ENCODE results near the gene C10orf95.

The C10orf95 gene

GRCh38 chr10:102421507-102421756, 29.9 kb downstream of the C10orf95 start:
- Histone ChIP-seq H3K36me3 (ENCODE audit: control insufficient read depth in 2 of 2, insufficient read depth in 1 of 2, low read length in 2 of 2) (peaks cover 0 to 32% of the 10 kb centered on the region in 2 experiments; a peak in 1 of 3 replicates), H3K27ac (ENCODE audit: extremely low read depth, low read depth, low read length) (peak overlapping the region; percentile 65; the same call in 1 of the 2 replicates), H3K4me1 (ENCODE audit: control insufficient read depth, insufficient read depth, low read length) (peaks cover 9% of the 10 kb centered on the region), H3K4me3 (ENCODE audit: low read depth, low read length) (peak overlapping the region; percentile 80), H3K9me3 (ENCODE audit: control insufficient read depth, insufficient read depth, low read depth, low read length) (no peaks in the 10 kb centered on the region)
- CTCF ChIA-PET, result interaction anchor here (0.9 to 5.6 kb wide), 12 partner anchors 10 to 191 kb away, joined by 3 to 57 read pairs (median 6); partner anchors contain the start of genes CUEDC2 and NFKB2
- POLR2A ChIA-PET, result interaction anchor here (0.8 to 5.2 kb wide), 20 partner anchors 9 to 270 kb away, joined by 3 to 42 read pairs (median 4); partner anchors contain the start of genes C10orf95 and CUEDC2
- TF ChIP-seq MYNN (tag by site-specific recombination; IDR thresholded peaks at IDR 0.05; ENCODE audit: borderline replicate concordance) (no peak), GLIS2 (tag by site-specific recombination; IDR thresholded peaks at IDR 0.05) (peak; percentile 76; the same call in 1 of the 2 replicates), ZNF138 (tag by site-specific recombination; IDR thresholded peaks at IDR 0.05; ENCODE audit: borderline replicate concordance) (no peak), GLI2 (tag by site-specific recombination; IDR thresholded peaks at IDR 0.05; ENCODE audit: borderline replicate concordance, low read depth) (no peak), ZNF76 (tag by site-specific recombination; IDR thresholded peaks at IDR 0.05; ENCODE audit: borderline replicate concordance, low read depth) (no peak), ZNF335 (tag by site-specific recombination; conservative IDR thresholded peaks at IDR 0.05) (peak; percentile 48)
- TF ChIP-seq, protein P1, sequence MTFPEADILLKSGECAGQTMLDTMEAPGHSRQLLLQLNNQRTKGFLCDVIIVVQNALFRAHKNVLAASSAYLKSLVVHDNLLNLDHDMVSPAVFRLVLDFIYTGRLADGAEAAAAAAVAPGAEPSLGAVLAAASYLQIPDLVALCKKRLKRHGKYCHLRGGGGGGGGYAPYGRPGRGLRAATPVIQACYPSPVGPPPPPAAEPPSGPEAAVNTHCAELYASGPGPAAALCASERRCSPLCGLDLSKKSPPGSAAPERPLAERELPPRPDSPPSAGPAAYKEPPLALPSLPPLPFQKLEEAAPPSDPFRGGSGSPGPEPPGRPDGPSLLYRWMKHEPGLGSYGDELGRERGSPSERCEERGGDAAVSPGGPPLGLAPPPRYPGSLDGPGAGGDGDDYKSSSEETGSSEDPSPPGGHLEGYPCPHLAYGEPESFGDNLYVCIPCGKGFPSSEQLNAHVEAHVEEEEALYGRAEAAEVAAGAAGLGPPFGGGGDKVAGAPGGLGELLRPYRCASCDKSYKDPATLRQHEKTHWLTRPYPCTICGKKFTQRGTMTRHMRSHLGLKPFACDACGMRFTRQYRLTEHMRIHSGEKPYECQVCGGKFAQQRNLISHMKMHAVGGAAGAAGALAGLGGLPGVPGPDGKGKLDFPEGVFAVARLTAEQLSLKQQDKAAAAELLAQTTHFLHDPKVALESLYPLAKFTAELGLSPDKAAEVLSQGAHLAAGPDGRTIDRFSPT (tag by site-specific recombination; IDR thresholded peaks at IDR 0.05), result peak; percentile 19; the same call in 1 of the 2 replicates

- Histone ChIP-seq H3K4me3 (ENCODE audit: low read depth, low read length) (peak within 1 kb of the TSS; percentile 80), H3K9me3 (ENCODE audit: control insufficient read depth, insufficient read depth, low read depth, low read length) (no peaks in the 10 kb centered on the region), H3K36me3 (ENCODE audit: control insufficient read depth in 2 of 2, insufficient read depth in 1 of 2, low read length in 2 of 2) (peaks cover 0 to 29% of the 10 kb centered on the region in 2 experiments; a peak in 1 of 3 replicates), H3K27ac (ENCODE audit: extremely low read depth, low read depth, low read length) (peak within 1 kb of the TSS; percentile 65), H3K4me1 (ENCODE audit: control insufficient read depth, insufficient read depth, low read length) (peaks cover 9% of the 10 kb centered on the region)
- ChIA-PET POLR2A (interaction anchor here (0.8 to 5.2 kb wide), 17 partner anchors 9 to 269 kb away, joined by 3 to 42 read pairs (median 5); partner anchors contain the start of genes C10orf95 and CUEDC2), CTCF (interaction anchor here (0.7 to 5.6 kb wide), 10 partner anchors 11 to 191 kb away, joined by 3 to 57 read pairs (median 8); partner anchors contain the start of genes CUEDC2 and NFKB2)
- TF ChIP-seq, protein P2, sequence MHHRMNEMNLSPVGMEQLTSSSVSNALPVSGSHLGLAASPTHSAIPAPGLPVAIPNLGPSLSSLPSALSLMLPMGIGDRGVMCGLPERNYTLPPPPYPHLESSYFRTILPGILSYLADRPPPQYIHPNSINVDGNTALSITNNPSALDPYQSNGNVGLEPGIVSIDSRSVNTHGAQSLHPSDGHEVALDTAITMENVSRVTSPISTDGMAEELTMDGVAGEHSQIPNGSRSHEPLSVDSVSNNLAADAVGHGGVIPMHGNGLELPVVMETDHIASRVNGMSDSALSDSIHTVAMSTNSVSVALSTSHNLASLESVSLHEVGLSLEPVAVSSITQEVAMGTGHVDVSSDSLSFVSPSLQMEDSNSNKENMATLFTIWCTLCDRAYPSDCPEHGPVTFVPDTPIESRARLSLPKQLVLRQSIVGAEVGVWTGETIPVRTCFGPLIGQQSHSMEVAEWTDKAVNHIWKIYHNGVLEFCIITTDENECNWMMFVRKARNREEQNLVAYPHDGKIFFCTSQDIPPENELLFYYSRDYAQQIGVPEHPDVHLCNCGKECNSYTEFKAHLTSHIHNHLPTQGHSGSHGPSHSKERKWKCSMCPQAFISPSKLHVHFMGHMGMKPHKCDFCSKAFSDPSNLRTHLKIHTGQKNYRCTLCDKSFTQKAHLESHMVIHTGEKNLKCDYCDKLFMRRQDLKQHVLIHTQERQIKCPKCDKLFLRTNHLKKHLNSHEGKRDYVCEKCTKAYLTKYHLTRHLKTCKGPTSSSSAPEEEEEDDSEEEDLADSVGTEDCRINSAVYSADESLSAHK (tag by site-specific recombination; IDR thresholded peaks at IDR 0.05), result peak; percentile 41
- peak; percentile 64; the same call in 1 of the 2 replicates for TF ChIP-seq ZBTB21 (tag by site-specific recombination; IDR thresholded peaks at IDR 0.05)
- TF ChIP-seq ZNF571 (tag by site-specific recombination; IDR thresholded peaks at IDR 0.05), result no peak
- TF ChIP-seq ZSCAN18 (tag by site-specific recombination; IDR thresholded peaks at IDR 0.05), result peak; percentile 87
- TF ChIP-seq, protein P3, sequence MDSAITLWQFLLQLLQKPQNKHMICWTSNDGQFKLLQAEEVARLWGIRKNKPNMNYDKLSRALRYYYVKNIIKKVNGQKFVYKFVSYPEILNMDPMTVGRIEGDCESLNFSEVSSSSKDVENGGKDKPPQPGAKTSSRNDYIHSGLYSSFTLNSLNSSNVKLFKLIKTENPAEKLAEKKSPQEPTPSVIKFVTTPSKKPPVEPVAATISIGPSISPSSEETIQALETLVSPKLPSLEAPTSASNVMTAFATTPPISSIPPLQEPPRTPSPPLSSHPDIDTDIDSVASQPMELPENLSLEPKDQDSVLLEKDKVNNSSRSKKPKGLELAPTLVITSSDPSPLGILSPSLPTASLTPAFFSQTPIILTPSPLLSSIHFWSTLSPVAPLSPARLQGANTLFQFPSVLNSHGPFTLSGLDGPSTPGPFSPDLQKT (IDR thresholded peaks at IDR 0.05; ENCODE audit: borderline replicate concordance, low read depth, low read length), result no peak
- TF ChIP-seq, protein P4, sequence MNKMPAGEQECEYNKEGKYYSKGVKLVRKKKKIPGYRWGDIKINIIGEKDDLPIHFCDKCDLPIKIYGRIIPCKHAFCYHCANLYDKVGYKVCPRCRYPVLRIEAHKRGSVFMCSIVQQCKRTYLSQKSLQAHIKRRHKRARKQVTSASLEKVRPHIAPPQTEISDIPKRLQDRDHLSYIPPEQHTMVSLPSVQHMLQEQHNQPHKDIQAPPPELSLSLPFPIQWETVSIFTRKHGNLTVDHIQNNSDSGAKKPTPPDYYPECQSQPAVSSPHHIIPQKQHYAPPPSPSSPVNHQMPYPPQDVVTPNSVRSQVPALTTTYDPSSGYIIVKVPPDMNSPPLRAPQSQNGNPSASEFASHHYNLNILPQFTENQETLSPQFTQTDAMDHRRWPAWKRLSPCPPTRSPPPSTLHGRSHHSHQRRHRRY (tag by site-specific recombination; IDR thresholded peaks at IDR 0.05), result peak; percentile 83; the same call in 1 of the 2 replicates
- TF ChIP-seq ZNF692 (tag by site-specific recombination; IDR thresholded peaks at IDR 0.05), result peak; percentile 95
- peak; percentile 96 for TF ChIP-seq ZNF324 (tag by site-specific recombination; IDR thresholded peaks at IDR 0.05)
- TF ChIP-seq MYNN (tag by site-specific recombination; IDR thresholded peaks at IDR 0.05; ENCODE audit: borderline replicate concordance), result peak; percentile 45; the same call in 1 of the 2 replicates
- TF ChIP-seq ZNF391 (tag by site-specific recombination; IDR thresholded peaks at IDR 0.05; ENCODE audit: borderline replicate concordance, low read depth), result peak; percentile 96
- TF ChIP-seq ZNF366 (tag by site-specific recombination; conservative IDR thresholded peaks at IDR 0.05), result peak; percentile 44; the same call in 1 of the 2 replicates
- TF ChIP-seq ZNF785 (tag by site-specific recombination; IDR thresholded peaks at IDR 0.05), result peak; percentile 81; the same call in 1 of the 2 replicates
Measured at GRCh38 chr10:102420714-102421506, 30.4 kb downstream of the C10orf95 start, which contains the start of gene FBXL15. FBXL15 (plus strand) TSS chr10:102420836; CDS start chr10:102421130, 294 bp downstream.
